Measurements from ENCODE around the gene CLTA.

GRCh38 chr9:36169166-36169565 is 21.6 kb upstream of the CLTA start, which contains the start of gene CCIN:
- TF ChIP-seq CTCF (optimal IDR thresholded peaks at IDR 0.05 in 1 of 3, IDR thresholded peaks at IDR 0.05 in 1 of 3, conservative IDR thresholded peaks at IDR 0.05 in 1 of 3; ENCODE audit: extremely low read depth in 1 of 3, insufficient read depth in 2 of 3, low read length in 3 of 3) (no peak), EZH2 (IDR thresholded peaks at IDR 0.05; ENCODE audit: low read length) (no peak)
